HepG2 (cell line): ENCODE data around the gene IRF2BPL. TPM values are rescaled to one million over a fixed set of nuclear protein-coding genes. Genes with fewer than 3 reads are reported as not detected.

Experiments used
- ATM ChIP-seq: fragments of 450-650 bp; IDR thresholded peaks from 2 replicates; pipeline ENCODE4 v1.7.1; 2017; ENCODE audit warnings: mild to moderate bottlenecking, borderline replicate concordance
- JDP2 ChIP-seq: sonication (generic); formaldehyde crosslinking; IDR thresholded peaks from 2 replicates; pipeline ENCODE4 v1.8.1; 2022; ENCODE audit warnings: missing genetic modification reagents, borderline replicate concordance
- NR1H2 ChIP-seq: sonication (generic); formaldehyde crosslinking; IDR thresholded peaks from 2 replicates; pipeline ENCODE4 v1.8.1; 2022; ENCODE audit warnings: low read depth, missing genetic modification reagents, borderline replicate concordance
- POLR2G ChIP-seq: fragments of 200-400 bp; formaldehyde crosslinking; IDR thresholded peaks from 2 replicates; pipeline ENCODE4 v1.6.1; 2018; ENCODE audit warnings: mild to moderate bottlenecking, low read depth, low read length, moderate library complexity
- RXRA ChIP-seq: sonication (generic); formaldehyde crosslinking; IDR thresholded peaks from 2 replicates; pipeline ENCODE4 v1.5.1; 2020; ENCODE audit warnings: missing genetic modification reagents
- SKI ChIP-seq: fragments of 450-650 bp; IDR thresholded peaks from one replicate; pipeline ENCODE4 v1.6.1; 2018; ENCODE audit warnings: mild to moderate bottlenecking; ENCODE audit not compliant: partially characterized antibody
- SMAD3 ChIP-seq: sonication (generic); formaldehyde crosslinking; IDR thresholded peaks from 2 replicates; pipeline ENCODE4 v1.4.0; 2020; ENCODE audit warnings: missing genetic modification reagents
- SMC3 ChIP-seq: IDR thresholded peaks from 2 replicates; pipeline ENCODE4 v1.6.1; 2011; ENCODE audit warnings: low read length, improper control_type of control experiment
- SOX13 ChIP-seq, 3 experiments: fragments of 450-650 bp in 1 of 3; sonication (generic) in 1 of 3; formaldehyde crosslinking in 1 of 3; IDR thresholded peaks in 2 of 3; conservative IDR thresholded peaks in 1 of 3; 2 replicates each; pipeline versions ENCODE4 v1.5.0 to v1.6.1; 2016 to 2020; ENCODE audit warnings: antibody characterized with exemption in 1 of 3, mild to moderate bottlenecking in 1 of 3, missing compliant biosample characterization in 1 of 3, missing genetic modification reagents in 1 of 3, moderate library complexity in 1 of 3
- TGIF2 ChIP-seq: IDR thresholded peaks from 2 replicates; pipeline ENCODE4 v1.6.1; 2016; ENCODE audit warnings: control low read depth, missing compliant biosample characterization
- THAP11 ChIP-seq: IDR thresholded peaks from 2 replicates; pipeline ENCODE4 v1.6.1; 2016; ENCODE audit warnings: missing biosample characterization, missing genetic modification reagents
- ZC3H4 ChIP-seq: sonication (generic); formaldehyde crosslinking; IDR thresholded peaks from 2 replicates; pipeline ENCODE4 v1.4.0; 2020; ENCODE audit warnings: missing genetic modification reagents, borderline replicate concordance
- ZMAT3 ChIP-seq: sonication (generic); formaldehyde crosslinking; conservative IDR thresholded peaks from 2 replicates; pipeline ENCODE4 v1.7.0; 2021; ENCODE audit warnings: missing genetic modification reagents
- ZNF17 ChIP-seq: sonication (generic); formaldehyde crosslinking; IDR thresholded peaks from 2 replicates; pipeline ENCODE4 v1.5.0; 2020; ENCODE audit warnings: mild to moderate bottlenecking, missing genetic modification reagents
- ZNF230 ChIP-seq: sonication (generic); formaldehyde crosslinking; IDR thresholded peaks from 2 replicates; pipeline ENCODE4 v1.4.0; 2020; ENCODE audit warnings: mild to moderate bottlenecking, missing genetic modification reagents
- ZNF614 ChIP-seq: IDR thresholded peaks from 2 replicates; pipeline ENCODE4 v1.6.1; 2018; ENCODE audit warnings: missing biosample characterization, missing genetic modification reagents, inconsistent platforms, borderline replicate concordance
- ZNF772 ChIP-seq: sonication (generic); formaldehyde crosslinking; IDR thresholded peaks from 2 replicates; pipeline ENCODE4 v1.5.0; 2020; ENCODE audit warnings: mild to moderate bottlenecking, missing genetic modification reagents
- ZNF775 ChIP-seq: sonication (generic); formaldehyde crosslinking; IDR thresholded peaks from 2 replicates; pipeline ENCODE4 v1.4.0; 2020; ENCODE audit warnings: missing genetic modification reagents, mild to moderate bottlenecking, moderate library complexity, borderline replicate concordance
- ZSCAN29 ChIP-seq: sonication (generic); formaldehyde crosslinking; conservative IDR thresholded peaks from 2 replicates; pipeline ENCODE4 v1.4.0; 2020; ENCODE audit warnings: mild to moderate bottlenecking, missing genetic modification reagents
- polyA plus RNA-seq, 8 experiments: library from polyadenylated mRNA; depleted of rRNA in 3 of 8; stranded (reverse) in 7 of 8; unstranded in 1 of 8; fragments of >200 nt; fragmentation: Illumina TruSeq in 4 of 8; extraction: Trizol in 4 of 8; gene quantifications; 2 replicates each; pipeline versions ENCODE4 v1.2.1 to v1.2.3, GENCODE V29; 2011 to 2016; ENCODE audit warnings: low read depth in 4 of 8, missing spikeins in 1 of 8, mixed read lengths in 1 of 8; ENCODE audit not compliant: insufficient read depth in 1 of 8
- total RNA-seq, 5 experiments: library from RNA; depleted of rRNA; stranded (reverse); fragments of >200 nt; fragmentation: Illumina TruSeq; extraction: Trizol; gene quantifications; 2 replicates each; pipeline ENCODE4 v1.2.3, GENCODE V29; 2016; ENCODE audit warnings: low read depth in 1 of 5
- TF ChIP-seq, protein P1 (sequence below): sonication (generic); IDR thresholded peaks from 2 replicates; pipeline ENCODE4 v1.6.1; 2016; ENCODE audit warnings: low read depth, borderline replicate concordance
- TF ChIP-seq, protein P2 (sequence below): sonication (generic); formaldehyde crosslinking; IDR thresholded peaks from 2 replicates; pipeline ENCODE4 v1.4.0; 2020; ENCODE audit warnings: missing genetic modification reagents
- TF ChIP-seq, protein P3 (sequence below): sonication (generic); formaldehyde crosslinking; IDR thresholded peaks from 2 replicates; pipeline ENCODE4 v1.5.1; 2020; ENCODE audit warnings: missing genetic modification reagents, mild to moderate bottlenecking, borderline replicate concordance
- TF ChIP-seq, protein P4 (sequence below): sonication (generic); formaldehyde crosslinking; IDR thresholded peaks from 2 replicates; pipeline ENCODE4 v1.5.0; 2020; ENCODE audit warnings: mild to moderate bottlenecking, missing genetic modification reagents, borderline replicate concordance

IRF2BPL gene
- total and polyA plus RNA-seq, 2 of the 13 experiments (the other 11 are each of a cell fraction or from before 2014, with no cell fraction given): 6.6 to 8.4 TPM

DNA sequence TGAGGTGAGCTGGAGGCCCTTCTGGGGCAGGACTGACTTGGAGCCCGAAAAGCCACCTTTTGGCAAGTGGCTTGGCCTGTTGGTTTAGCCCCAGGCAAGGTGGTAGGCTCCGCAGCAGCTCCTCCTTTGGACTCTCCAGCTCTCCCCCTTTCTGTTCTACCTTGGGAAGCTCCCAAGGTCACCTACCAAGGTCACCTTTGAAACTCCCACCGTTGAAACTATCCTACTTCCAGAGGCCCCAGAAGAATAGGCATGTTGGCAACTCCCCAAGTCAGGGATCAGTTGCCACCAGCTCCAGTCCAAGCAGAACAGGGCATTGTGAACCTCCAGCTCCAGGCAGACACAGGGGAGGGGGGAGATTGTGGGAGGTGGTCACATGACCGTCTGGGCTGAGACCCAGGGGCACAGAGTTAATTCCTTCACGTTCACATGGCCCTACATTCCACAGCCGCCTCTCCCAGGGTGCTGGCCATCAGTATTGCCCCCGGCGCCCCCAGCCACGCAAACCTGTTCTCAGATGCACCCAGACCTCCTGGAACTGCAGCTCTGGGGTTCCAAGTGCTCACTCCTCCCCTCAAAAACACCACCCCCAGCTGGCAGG lies 14.4 kb downstream of the IRF2BPL start (continued):
- TF ChIP-seq ZSCAN29 (CRISPR knock-in tag) (no peak), TGIF2 (CRISPR knock-in tag) (no peak), SMC3 (no peak), SOX13 (IDR thresholded peaks at IDR 0.05) (no peak), SOX13 (CRISPR knock-in tag; conservative IDR thresholded peaks at IDR 0.05 in 1 of 2, IDR thresholded peaks at IDR 0.05 in 1 of 2) (0 out of 4 replicates have a peak, but pooled peaks of 1 of the 2 experiments have one; percentile 28), POLR2G (no peak), ZMAT3 (no peak), NR1H2 (CRISPR knock-in tag) (no peak), RXRA (no peak), ZNF775 (no peak), ZNF614 (CRISPR knock-in tag) (no peak), JDP2 (no peak), ZNF230 (no peak), THAP11 (CRISPR knock-in tag) (no peak), SKI (peak; percentile 38), ZNF772 (CRISPR knock-in tag) (no peak), ZC3H4 (CRISPR knock-in tag) (no peak), ATM (no peak), SMAD3 (CRISPR knock-in tag) (no peak), ZNF17 (CRISPR knock-in tag) (no peak)
- TF ChIP-seq, protein P1, sequence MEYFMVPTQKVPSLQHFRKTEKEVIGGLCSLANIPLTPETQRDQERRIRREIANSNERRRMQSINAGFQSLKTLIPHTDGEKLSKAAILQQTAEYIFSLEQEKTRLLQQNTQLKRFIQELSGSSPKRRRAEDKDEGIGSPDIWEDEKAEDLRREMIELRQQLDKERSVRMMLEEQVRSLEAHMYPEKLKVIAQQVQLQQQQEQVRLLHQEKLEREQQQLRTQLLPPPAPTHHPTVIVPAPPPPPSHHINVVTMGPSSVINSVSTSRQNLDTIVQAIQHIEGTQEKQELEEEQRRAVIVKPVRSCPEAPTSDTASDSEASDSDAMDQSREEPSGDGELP: no peak
- TF ChIP-seq, protein P2, sequence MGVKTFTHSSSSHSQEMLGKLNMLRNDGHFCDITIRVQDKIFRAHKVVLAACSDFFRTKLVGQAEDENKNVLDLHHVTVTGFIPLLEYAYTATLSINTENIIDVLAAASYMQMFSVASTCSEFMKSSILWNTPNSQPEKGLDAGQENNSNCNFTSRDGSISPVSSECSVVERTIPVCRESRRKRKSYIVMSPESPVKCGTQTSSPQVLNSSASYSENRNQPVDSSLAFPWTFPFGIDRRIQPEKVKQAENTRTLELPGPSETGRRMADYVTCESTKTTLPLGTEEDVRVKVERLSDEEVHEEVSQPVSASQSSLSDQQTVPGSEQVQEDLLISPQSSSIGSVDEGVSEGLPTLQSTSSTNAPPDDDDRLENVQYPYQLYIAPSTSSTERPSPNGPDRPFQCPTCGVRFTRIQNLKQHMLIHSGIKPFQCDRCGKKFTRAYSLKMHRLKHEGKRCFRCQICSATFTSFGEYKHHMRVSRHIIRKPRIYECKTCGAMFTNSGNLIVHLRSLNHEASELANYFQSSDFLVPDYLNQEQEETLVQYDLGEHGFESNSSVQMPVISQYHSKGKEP: no peak
- TF ChIP-seq, protein P3, sequence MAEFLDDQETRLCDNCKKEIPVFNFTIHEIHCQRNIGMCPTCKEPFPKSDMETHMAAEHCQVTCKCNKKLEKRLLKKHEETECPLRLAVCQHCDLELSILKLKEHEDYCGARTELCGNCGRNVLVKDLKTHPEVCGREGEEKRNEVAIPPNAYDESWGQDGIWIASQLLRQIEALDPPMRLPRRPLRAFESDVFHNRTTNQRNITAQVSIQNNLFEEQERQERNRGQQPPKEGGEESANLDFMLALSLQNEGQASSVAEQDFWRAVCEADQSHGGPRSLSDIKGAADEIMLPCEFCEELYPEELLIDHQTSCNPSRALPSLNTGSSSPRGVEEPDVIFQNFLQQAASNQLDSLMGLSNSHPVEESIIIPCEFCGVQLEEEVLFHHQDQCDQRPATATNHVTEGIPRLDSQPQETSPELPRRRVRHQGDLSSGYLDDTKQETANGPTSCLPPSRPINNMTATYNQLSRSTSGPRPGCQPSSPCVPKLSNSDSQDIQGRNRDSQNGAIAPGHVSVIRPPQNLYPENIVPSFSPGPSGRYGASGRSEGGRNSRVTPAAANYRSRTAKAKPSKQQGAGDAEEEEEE: no peak
- TF ChIP-seq, protein P4, sequence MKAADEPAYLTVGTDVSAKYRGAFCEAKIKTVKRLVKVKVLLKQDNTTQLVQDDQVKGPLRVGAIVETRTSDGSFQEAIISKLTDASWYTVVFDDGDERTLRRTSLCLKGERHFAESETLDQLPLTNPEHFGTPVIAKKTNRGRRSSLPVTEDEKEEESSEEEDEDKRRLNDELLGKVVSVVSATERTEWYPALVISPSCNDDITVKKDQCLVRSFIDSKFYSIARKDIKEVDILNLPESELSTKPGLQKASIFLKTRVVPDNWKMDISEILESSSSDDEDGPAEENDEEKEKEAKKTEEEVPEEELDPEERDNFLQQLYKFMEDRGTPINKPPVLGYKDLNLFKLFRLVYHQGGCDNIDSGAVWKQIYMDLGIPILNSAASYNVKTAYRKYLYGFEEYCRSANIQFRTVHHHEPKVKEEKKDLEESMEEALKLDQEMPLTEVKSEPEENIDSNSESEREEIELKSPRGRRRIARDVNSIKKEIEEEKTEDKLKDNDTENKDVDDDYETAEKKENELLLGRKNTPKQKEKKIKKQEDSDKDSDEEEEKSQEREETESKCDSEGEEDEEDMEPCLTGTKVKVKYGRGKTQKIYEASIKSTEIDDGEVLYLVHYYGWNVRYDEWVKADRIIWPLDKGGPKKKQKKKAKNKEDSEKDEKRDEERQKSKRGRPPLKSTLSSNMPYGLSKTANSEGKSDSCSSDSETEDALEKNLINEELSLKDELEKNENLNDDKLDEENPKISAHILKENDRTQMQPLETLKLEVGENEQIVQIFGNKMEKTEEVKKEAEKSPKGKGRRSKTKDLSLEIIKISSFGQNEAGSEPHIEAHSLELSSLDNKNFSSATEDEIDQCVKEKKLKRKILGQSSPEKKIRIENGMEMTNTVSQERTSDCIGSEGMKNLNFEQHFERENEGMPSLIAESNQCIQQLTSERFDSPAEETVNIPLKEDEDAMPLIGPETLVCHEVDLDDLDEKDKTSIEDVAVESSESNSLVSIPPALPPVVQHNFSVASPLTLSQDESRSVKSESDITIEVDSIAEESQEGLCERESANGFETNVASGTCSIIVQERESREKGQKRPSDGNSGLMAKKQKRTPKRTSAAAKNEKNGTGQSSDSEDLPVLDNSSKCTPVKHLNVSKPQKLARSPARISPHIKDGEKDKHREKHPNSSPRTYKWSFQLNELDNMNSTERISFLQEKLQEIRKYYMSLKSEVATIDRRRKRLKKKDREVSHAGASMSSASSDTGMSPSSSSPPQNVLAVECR (CRISPR knock-in tag): no peak
